HG03060 (cell line): Measurements from ENCODE around the gene STAT5A.
"Not testable (repeated sequence)": the region's sequence is repeated elsewhere in the genome, so short reads cannot be mapped to it uniquely, and the experiment has no call there.

ENCODE experiments used
- ATAC-seq: cut with Tn5 transposase; IDR thresholded peaks from one replicate; pipeline ENCODE4 v1.9.1; 2021; ENCODE audit warnings: low read depth, moderate number of reproducible peaks; ENCODE audit not compliant: unreplicated experiment

The STAT5A gene

GRCh38 chr17:42287977-42288802 is at the start of gene STAT5A:
Gene STAT5A, plus strand, starts transcription at chr17:42288498. Its CDS starts 914 bp downstream, at chr17:42289412.
- ATAC-seq: no peak

- not testable (repeated sequence) for ATAC-seq
Observed at GRCh38 chr17:42239576-42239975, 48.7 kb upstream of the STAT5A start.

- ATAC-seq: no peak
Observed at GRCh38 chr17:42240201-42240600, 48.1 kb upstream of the STAT5A start.

DNA sequence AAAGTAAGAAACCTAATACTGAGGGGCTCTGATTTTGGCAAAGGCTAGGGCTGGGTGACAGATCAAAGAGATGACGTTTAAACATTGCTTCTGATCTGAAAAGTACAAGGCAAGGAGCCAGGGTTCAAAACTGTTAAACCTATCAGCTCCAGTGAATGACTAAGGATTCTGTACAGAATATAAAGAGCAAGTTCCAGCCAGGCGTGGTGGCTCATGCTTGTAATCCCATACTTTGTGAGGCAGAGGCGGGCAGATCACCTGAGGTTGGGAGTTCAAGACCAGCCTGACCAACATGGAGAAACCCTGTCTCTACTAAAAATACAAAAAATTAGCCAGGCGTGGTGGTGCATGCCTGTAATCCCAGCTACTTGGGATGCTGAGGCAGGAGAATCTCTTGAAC is 47.4 kb upstream of the STAT5A start:
- not testable (repeated sequence) for ATAC-seq

DNA sequence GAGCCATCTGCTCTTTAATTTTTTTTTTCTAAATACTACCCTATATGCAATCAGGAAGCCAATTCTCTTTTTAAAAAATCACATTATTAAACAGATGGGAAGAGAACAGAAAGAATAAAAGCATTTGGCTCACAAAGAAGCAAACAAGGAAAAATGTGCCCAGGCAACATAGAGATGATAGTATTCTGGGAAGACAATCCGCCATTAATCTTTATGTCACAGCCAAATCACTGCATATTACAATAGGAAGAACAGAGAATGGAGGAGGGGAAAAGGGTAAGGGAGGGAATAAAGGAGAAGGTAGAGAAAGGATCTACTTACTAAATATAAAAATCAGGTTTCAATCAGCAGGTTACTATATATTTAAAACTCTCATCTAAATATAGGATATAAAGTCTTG is 46.4 kb upstream of the STAT5A start:
- no peak for ATAC-seq

GRCh38 chr17:42243493-42243982 is 44.8 kb upstream of the STAT5A start:
- no peak for ATAC-seq

- not testable (repeated sequence) for ATAC-seq
Observed at GRCh38 chr17:42244116-42244515, 44.2 kb upstream of the STAT5A start.

GRCh38 chr17:42245183-42245582 is 43.1 kb upstream of the STAT5A start:
- not testable (repeated sequence) for ATAC-seq

DNA sequence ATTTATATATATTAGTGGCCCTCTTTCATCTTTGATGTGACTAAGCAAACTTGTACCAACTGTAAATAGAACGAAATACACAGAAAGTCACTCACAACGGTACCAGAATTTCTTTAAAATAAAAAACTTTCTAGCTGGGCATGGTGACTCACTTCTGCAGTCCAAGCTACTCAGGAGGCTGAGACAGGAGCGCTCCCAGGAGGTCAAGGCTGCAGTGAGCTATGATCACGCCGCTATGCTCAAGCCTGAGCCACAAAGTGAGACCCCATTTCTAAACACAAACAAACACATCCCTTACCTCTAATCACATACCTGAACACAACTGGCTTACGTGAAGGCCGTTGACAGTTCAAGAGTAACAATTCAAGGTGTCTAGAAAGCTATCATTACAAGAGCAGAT is 41.8 kb upstream of the STAT5A start:
- ATAC-seq: no peak

DNA sequence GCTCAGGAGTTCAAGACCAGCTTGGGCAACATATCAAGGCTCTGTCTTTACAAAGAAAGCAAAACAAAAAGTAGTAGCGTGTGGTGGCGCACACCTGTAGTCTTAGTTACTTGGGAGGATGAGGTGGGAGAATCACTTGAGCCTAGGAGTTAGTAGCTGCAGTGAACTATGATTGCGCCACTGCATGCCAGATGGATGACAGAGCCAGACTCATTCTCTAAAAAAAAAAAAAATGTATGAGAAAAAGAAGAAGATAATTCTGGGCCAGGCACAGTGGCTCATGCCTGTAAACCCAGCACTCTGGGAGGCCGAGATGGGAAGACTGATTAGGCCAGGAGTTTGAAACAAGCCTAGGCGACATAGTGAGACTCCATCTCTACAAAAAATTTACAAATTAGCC is 40.6 kb upstream of the STAT5A start:
- no peak for ATAC-seq

DNA sequence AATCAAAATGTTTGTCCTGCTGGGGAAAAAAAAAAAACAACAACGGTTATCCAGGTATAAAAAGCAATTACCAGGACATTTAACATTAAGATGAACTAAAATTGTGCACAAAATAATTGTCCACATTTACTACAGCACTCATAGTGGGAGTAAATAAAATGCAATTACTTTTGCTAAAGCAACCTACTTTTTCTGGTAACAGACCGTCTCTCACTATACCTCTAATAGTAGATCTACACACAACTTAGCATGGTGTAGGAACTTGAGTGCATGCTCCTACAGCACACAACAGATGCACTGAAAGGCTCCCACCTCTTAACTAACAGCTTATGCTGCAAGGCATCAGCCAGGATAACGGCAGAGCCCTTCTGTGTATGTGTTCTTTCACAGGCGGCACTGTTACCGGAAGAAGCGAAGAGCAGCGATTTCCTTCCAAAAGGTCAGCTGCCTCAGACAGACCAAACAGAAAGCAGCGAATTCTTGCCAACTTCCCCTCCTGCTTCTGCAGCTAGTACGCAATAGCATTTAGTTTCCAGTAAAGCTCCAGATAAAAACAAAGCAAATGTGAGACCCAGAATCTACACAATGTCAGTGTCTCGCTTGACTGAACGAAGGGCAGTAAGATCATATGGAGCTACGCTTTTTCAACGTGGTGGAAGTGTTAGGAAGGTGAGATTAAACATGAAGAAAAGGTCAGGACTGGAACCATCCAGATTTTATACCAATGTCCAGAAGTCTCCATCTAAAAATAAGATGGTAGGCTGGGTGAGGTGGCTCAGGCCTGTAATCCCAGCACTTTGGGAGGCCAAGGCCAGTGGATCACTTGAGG is 39.7 kb upstream of the STAT5A start:
- ATAC-seq: no peak

DNA sequence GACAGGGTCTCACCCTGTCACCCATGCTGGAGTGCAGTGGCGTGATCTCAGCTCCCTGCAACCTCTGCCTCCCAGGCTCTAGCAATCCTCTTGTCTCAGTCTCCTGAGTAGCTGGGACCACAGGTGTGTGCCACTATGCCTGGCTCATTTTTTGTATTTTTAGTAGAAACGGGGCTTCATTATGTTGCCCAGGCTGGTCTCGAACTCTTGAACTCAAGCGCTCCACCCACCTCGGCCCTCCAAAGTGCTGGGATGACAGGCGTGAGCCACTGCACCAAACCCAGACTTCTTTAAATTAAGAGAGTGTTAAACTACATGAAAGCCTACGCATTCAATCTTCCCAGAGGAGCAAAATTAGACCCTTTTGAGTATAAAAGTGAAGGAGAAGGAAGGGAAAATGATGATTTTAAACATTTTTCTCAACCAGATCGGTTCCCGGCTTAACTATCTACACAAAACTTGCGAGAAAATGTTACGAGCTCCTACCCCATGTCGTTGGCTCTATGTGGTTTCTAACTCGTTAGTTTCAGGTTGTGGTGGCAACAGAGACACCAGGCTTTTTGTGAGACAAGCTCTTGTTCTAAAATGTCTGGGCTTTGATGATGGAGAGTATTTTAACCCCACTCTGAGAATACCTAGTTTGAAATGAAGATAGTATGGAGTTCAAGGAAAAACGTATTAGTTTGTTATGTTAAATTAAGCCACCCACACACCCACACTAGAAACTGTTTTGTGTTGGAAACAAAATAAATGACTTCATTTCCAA is 38.4 kb upstream of the STAT5A start:
- ATAC-seq: no peak

DNA sequence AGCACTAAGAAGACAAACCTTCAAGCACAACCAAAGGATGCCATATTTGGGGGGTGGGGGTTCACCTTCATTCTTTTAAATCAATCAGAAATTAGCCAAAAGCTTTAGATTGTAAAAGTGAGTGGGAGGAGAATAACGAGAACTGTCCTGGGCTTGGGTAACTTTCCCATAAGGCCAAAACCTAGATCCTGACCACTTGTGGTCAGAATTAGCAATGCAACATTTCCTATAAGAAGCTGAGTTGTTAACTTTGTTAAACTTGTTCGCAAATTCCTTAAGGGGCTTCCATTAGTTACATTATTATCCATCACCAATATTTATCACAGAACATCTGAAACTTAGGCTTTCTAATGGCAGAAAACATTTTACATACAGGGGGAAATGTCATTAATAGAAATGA is 37.2 kb upstream of the STAT5A start:
- no peak for ATAC-seq

- no peak for ATAC-seq
Observed at GRCh38 chr17:42252597-42253550, 35.4 kb upstream of the STAT5A start.

- ATAC-seq: no peak
Observed at GRCh38 chr17:42253578-42253977, 34.7 kb upstream of the STAT5A start.

DNA sequence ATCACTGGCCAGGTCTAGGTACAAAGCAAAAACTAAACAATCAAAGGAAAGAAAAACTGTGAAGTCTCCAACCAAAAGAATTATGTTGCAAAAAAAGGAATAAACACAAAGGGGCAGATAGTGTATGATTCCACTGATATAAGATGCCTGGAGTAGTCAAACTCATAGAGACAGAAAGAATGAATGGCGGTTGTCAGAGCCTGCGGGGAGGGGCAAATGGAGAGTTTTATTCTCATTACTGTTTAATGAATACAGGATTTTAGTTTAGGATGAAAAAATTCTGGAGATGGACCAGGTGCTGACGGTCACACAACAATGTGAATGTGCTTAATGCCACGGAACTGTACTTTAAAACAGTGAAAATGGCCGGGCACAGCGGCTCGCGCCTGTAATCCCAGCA is 32.9 kb upstream of the STAT5A start:
- no peak for ATAC-seq

DNA sequence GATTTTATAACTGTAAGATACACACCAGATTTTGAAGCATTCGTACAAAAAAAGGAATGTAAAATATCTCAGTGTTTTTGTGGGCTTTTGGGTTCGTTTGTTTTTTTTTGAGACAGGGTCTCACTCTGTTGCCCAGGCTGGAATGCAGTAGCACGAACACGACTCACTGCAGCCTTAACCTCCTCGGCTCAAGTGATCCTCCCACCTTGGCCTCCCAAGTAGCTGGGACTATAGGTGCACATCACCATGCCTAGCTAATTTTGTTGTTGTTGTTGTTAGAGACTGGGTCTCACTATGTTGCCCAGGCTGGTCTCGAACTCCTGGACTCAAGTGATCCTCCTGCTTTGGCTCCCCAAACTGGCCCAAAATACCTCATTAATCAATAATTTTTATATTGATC is 28.0 kb upstream of the STAT5A start:
- ATAC-seq: no peak

GRCh38 chr17:42264366-42264765 is 23.9 kb upstream of the STAT5A start:
- not testable (repeated sequence) for ATAC-seq

DNA sequence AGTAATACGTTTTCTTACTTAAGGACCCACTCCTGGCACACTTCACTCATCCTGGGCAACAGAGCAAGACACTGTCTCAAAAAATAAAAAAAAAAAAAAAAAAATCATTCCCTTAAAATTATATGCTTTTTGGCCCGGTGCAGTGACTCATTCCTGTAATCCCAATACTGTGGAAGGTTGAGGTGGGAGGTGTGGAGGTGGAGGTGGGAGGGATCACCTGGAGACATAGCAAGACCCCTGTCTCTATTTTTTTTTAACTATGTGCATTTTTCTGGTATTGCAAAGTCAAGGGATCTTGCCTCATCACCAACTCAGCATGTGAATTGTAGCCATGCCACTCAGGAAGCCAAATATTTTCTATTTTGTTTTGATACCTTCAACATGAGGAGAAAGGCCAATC is 21.8 kb upstream of the STAT5A start:
- no peak for ATAC-seq
